HepG2 (cell line): ENCODE data around the gene ELF1. TPM values are rescaled to one million over a fixed set of nuclear protein-coding genes. Genes with fewer than 3 reads are reported as not detected.

Experiments used
- ATAC-seq: fragments of 200-7000 bp; cut with Tn5 transposase; 3 replicates; pipeline ENCODE4 v1.9.1; 2020; ENCODE audit warnings: mild to moderate bottlenecking, moderate library complexity
- BruUV-seq: library from RNA; stranded (reverse); fragments of 400-500 nt; replicated peaks from 2 replicates; lab custom pipeline; 2021; lab: Mats Ljungman, UMichigan
- CTCF ChIA-PET: fragments of 300-600 bp; formaldehyde crosslinking; extraction: SDS; loops from one replicate; lab custom pipeline; 2021; ENCODE audit warnings: low total read pairs, inconsistent platforms, low intra/inter-chr PET ratio; lab: Yijun Ruan, JAX
- POLR2A ChIA-PET: fragments of 350-600 bp; sonication (Branson Sonifier 250); formaldehyde crosslinking; loops from one replicate; lab custom pipeline; 2020; ENCODE audit warnings: antibody characterized with exemption, inconsistent platforms; lab: Yijun Ruan, JAX
- DNase-seq: peaks from one replicate; pipeline ENCODE4 v3.0.0-alpha.2; 2015; ENCODE audit warnings: low spot score
- FAIRE-seq: peaks from 3 replicates; lab custom pipeline; 2011; peaks lifted over from hg19 to GRCh38; lab: Jason Lieb, UNC
- H2AFZ ChIP-seq: one replicate; pipeline ENCODE4 v1.6.1; 2011; ENCODE audit warnings: low read length, inconsistent platforms
- H3K27ac ChIP-seq: fragments of 300-600 bp; 3 replicates; pipeline ENCODE4 v1.8.0; 2011; ENCODE audit warnings: mixed run types, mild to moderate bottlenecking, mixed read lengths, low read length, inconsistent platforms; ENCODE audit not compliant: insufficient read depth; ENCODE audit errors: extremely low read length
- H3K27me3 ChIP-seq, 2 experiments: fragments of 200-600 bp in 1 of 2; 2 replicates in 1 of 2; 3 replicates in 1 of 2; pipeline versions ENCODE4 v1.6.0 to v1.8.0; 2011; ENCODE audit warnings: low read length in 2 of 2, mild to moderate bottlenecking in 2 of 2, moderate library complexity in 2 of 2, inconsistent platforms in 1 of 2; ENCODE audit not compliant: insufficient read depth in 2 of 2, control insufficient read depth in 1 of 2
- H3K36me3 ChIP-seq, 2 experiments: fragments of 200-600 bp in 1 of 2; replicated peaks in 1 of 2; 2 replicates in 1 of 2; 3 replicates in 1 of 2; pipeline versions ENCODE4 v1.5.1 to v1.8.0; 2011; ENCODE audit warnings: low read length in 2 of 2, inconsistent platforms in 1 of 2; ENCODE audit not compliant: insufficient read depth in 2 of 2, control insufficient read depth in 1 of 2
- H3K4me1 ChIP-seq: 2 replicates; pipeline ENCODE4 v1.5.1; 2012; ENCODE audit warnings: low read length, inconsistent platforms; ENCODE audit not compliant: insufficient read depth
- H3K4me2 ChIP-seq: 2 replicates; pipeline ENCODE4 v1.6.0; 2011; ENCODE audit warnings: low read depth, low read length, inconsistent platforms
- H3K4me3 ChIP-seq, 3 experiments: fragments of 200-600 bp in 1 of 3; sonication (generic), shearing (Covaris generic) in 1 of 3; replicated peaks in 1 of 3; 2 replicates each; pipeline ENCODE4 v1.5.1; 2011 to 2016; ENCODE audit warnings: low read length in 3 of 3, inconsistent platforms in 2 of 3, low read depth in 2 of 3, mild to moderate bottlenecking in 2 of 3, control low read depth in 1 of 3, mixed read lengths in 1 of 3; ENCODE audit not compliant: insufficient read depth in 1 of 3
- H3K79me2 ChIP-seq: one replicate; pipeline ENCODE4 v1.6.1; 2011; ENCODE audit warnings: low read length, inconsistent platforms; ENCODE audit not compliant: insufficient read depth
- H3K9ac ChIP-seq: 2 replicates; pipeline ENCODE4 v1.6.0; 2011; ENCODE audit warnings: mild to moderate bottlenecking, low read depth, low read length, inconsistent platforms; ENCODE audit not compliant: insufficient read depth
- H3K9me3 ChIP-seq: 2 replicates; pipeline ENCODE4 v1.5.1; 2012; ENCODE audit warnings: mild to moderate bottlenecking, low read length
- H4K20me1 ChIP-seq: 2 replicates; pipeline ENCODE4 v1.6.0; 2011; ENCODE audit warnings: inconsistent platforms, mild to moderate bottlenecking, low read length, moderate library complexity; ENCODE audit not compliant: insufficient read depth
- AGO2 ChIP-seq: fragments of 200-400 bp; formaldehyde crosslinking; optimal IDR thresholded peaks from 2 replicates; pipeline ENCODE3; 2017; ENCODE audit warnings: mild to moderate bottlenecking, low read depth, low read length, moderate library complexity
- PATZ1 ChIP-seq: sonication (generic); formaldehyde crosslinking; IDR thresholded peaks from 2 replicates; pipeline ENCODE4 v1.4.0; 2020; ENCODE audit warnings: missing genetic modification reagents
- ZNF431 ChIP-seq: sonication (generic); formaldehyde crosslinking; IDR thresholded peaks from 2 replicates; pipeline ENCODE4 v1.9.0; 2022; ENCODE audit warnings: missing genetic modification reagents, low read depth, mild to moderate bottlenecking, borderline replicate concordance
- WGBS: methylation state at CpG from one replicate; pipeline ENCODE4 v1.1.6; 2017; ENCODE audit warnings: low lambda C conversion rate; 5-methylcytosine and 5-hydroxymethylcytosine counted together
- in situ Hi-C: cut with HindIII; loops from 2 replicates; pipeline ENCODE4 v1.10.0; 2017; ENCODE audit warnings: low pct_unique_long_range_greater_than_20kb; ENCODE audit not compliant: extremely low pct_ligation_motif_present
- intact Hi-C: fragments of 100-400 bp; cut with micrococcal nuclease; formaldehyde crosslinking; loops from one replicate; pipeline ENCODE4 v1.10.0; 2022; ENCODE audit not compliant: unreplicated experiment
- polyA plus RNA-seq, 8 experiments: library from polyadenylated mRNA; depleted of rRNA in 3 of 8; stranded (reverse) in 7 of 8; unstranded in 1 of 8; fragments of >200 nt; fragmentation: Illumina TruSeq in 4 of 8; extraction: Trizol in 4 of 8; gene quantifications; 2 replicates each; pipeline versions ENCODE4 v1.2.1 to v1.2.3, GENCODE V29; 2011 to 2016; ENCODE audit warnings: low read depth in 4 of 8, missing spikeins in 1 of 8, mixed read lengths in 1 of 8; ENCODE audit not compliant: insufficient read depth in 1 of 8
- total RNA-seq, 5 experiments: library from RNA; depleted of rRNA; stranded (reverse); fragments of >200 nt; fragmentation: Illumina TruSeq; extraction: Trizol; gene quantifications; 2 replicates each; pipeline ENCODE4 v1.2.3, GENCODE V29; 2016; ENCODE audit warnings: low read depth in 1 of 5

ELF1 gene
- total and polyA plus RNA-seq, 2 of the 13 experiments (the other 11 are each of a cell fraction or from before 2014, with no cell fraction given): 24.6 to 71.5 TPM

- TF ChIP-seq PATZ1 (CRISPR knock-in tag): no peak
Measured at GRCh38 chr13:40971321-40971720, 47.8 kb downstream of the ELF1 start (continued).

GRCh38 chr13:40970803-40971202 is 48.3 kb downstream of the ELF1 start:
- no peak overlapping the region for H3K4me3 ChIP-seq
- H3K9me3 ChIP-seq: no peaks in the 10 kb centered on the region
- FAIRE-seq (no peak), DNase-seq (no peak), ATAC-seq (no peak)
- in situ Hi-C loops (loop anchor here (10.0 kb wide), 1 partner anchor 84 kb away; no protein-coding TSS in a partner anchor), intact Hi-C loops (loop anchor here (5.0 kb wide), 1 partner anchor 46 kb away; the partner anchor contains the start of gene ELF1)
- no peak overlapping the region for H3K4me2 ChIP-seq
- H3K9ac ChIP-seq: no peak overlapping the region
- POLR2A ChIA-PET: no interaction called here
- peaks cover 96% of the 10 kb centered on the region for H3K79me2 ChIP-seq
- H3K27ac ChIP-seq: no peak overlapping the region
- H3K27me3 ChIP-seq: no peaks in the 10 kb centered on the region
- peaks cover 14% of the 10 kb centered on the region; the same call in 1 of the 2 replicates for H4K20me1 ChIP-seq
- BruUV-seq: no TSS peak
- no peak overlapping the region for H2AFZ ChIP-seq
- WGBS: 95% methylated on average over 4 of the region's 4 CpGs
- TF ChIP-seq AGO2: peak; percentile 24
- TF ChIP-seq ZNF431: no peak
- H3K36me3 ChIP-seq: peaks cover 0 to 2% of the 10 kb centered on the region in 2 experiments; a peak in 1 of 5 replicates
- H3K4me1 ChIP-seq: peaks cover 74% of the 10 kb centered on the region
- CTCF ChIA-PET: no interaction called here
